Mesendoderm (in vitro differentiated cells): Measurements from ENCODE around the gene CYB5D1.

Source experiments
- DNase-seq: peaks from one replicate; pipeline ENCODE4 v3.0.0; 2013
- H2AK5ac ChIP-seq: 2 replicates; pipeline ENCODE4 v1.6.1; 2013; ENCODE audit warnings: low read length, inconsistent platforms
- H2BK120ac ChIP-seq: 2 replicates; pipeline ENCODE4 v1.6.1; 2013; ENCODE audit warnings: low read depth, mild to moderate bottlenecking, low read length, moderate library complexity, mixed read lengths
- H2BK15ac ChIP-seq: replicated peaks from 2 replicates; pipeline ENCODE4 v1.6.1; 2013; ENCODE audit warnings: low read depth, mild to moderate bottlenecking, moderate library complexity
- H2BK5ac ChIP-seq: 2 replicates; pipeline ENCODE4 v1.6.1; 2013; ENCODE audit warnings: low read length, inconsistent platforms
- H3K18ac ChIP-seq: 2 replicates; pipeline ENCODE4 v1.6.1; 2013; ENCODE audit warnings: mild to moderate bottlenecking, low read length, mixed read lengths
- H3K23ac ChIP-seq: one replicate; pipeline ENCODE4 v1.6.1; 2013; ENCODE audit warnings: low read length
- H3K27ac ChIP-seq: 2 replicates; pipeline ENCODE4 v1.5.1; 2013; ENCODE audit warnings: low read depth, mild to moderate bottlenecking, inconsistent platforms, low read length, moderate library complexity
- H3K27me3 ChIP-seq: 2 replicates; pipeline ENCODE4 v1.6.1; 2013; ENCODE audit warnings: low read length, control low read depth, mild to moderate bottlenecking, inconsistent platforms; ENCODE audit not compliant: insufficient read depth, poor library complexity
- H3K36me3 ChIP-seq: 2 replicates; pipeline ENCODE4 v1.6.1; 2013; ENCODE audit warnings: low read length, inconsistent platforms; ENCODE audit not compliant: control insufficient read depth, insufficient read depth
- H3K4ac ChIP-seq: one replicate; pipeline ENCODE4 v1.6.1; 2013; ENCODE audit warnings: low read depth, mild to moderate bottlenecking, low read length, moderate library complexity
- H3K4me1 ChIP-seq: 2 replicates; pipeline ENCODE4 v1.6.1; 2013; ENCODE audit warnings: low read depth, low read length, inconsistent platforms; ENCODE audit not compliant: control insufficient read depth
- H3K4me2 ChIP-seq: 2 replicates; pipeline ENCODE4 v1.6.1; 2013; ENCODE audit warnings: low read length
- H3K4me3 ChIP-seq: 2 replicates; pipeline ENCODE4 v1.5.1; 2013; ENCODE audit warnings: mild to moderate bottlenecking, low read length
- H3K56ac ChIP-seq: one replicate; pipeline ENCODE4 v1.6.1; 2013; ENCODE audit warnings: low read length
- H3K79me1 ChIP-seq: 2 replicates; pipeline ENCODE4 v1.6.1; 2013; ENCODE audit warnings: low read length, inconsistent platforms
- H3K79me2 ChIP-seq: 2 replicates; pipeline ENCODE4 v1.6.1; 2013; ENCODE audit warnings: mild to moderate bottlenecking, low read length; ENCODE audit not compliant: control insufficient read depth, insufficient read depth
- H3K9ac ChIP-seq: 2 replicates; pipeline ENCODE4 v1.6.1; 2013; ENCODE audit warnings: low read length, inconsistent platforms
- H4K5ac ChIP-seq: one replicate; pipeline ENCODE4 v1.6.1; 2013; ENCODE audit warnings: low read length
- H4K8ac ChIP-seq: one replicate; pipeline ENCODE4 v1.6.1; 2013; ENCODE audit warnings: low read depth, mild to moderate bottlenecking, control low read depth, low read length, moderate library complexity
- WGBS: extraction: QIAGEN DNeasy Blood & Tissue Kit; methylation state at CpG from one replicate; pipeline ENCODE4 v1.1.7; 2013; ENCODE audit warnings: low lambda C conversion rate, missing lambda C conversion rate; ENCODE audit not compliant: insufficient coverage; ENCODE audit errors: extremely low coverage; 5-methylcytosine and 5-hydroxymethylcytosine counted together

Gene CYB5D1

GRCh38 chr17:7852262-7852670 is 5.5 kb upstream of the CYB5D1 start:
- Histone ChIP-seq H4K5ac (no peak overlapping the region), H3K4ac (no peak overlapping the region), H4K8ac (no peak overlapping the region), H3K56ac (no peak overlapping the region), H2AK5ac (no peak overlapping the region), H3K27ac (no peak overlapping the region), H3K18ac (no peak overlapping the region), H3K36me3 (no peaks in the 10 kb centered on the region), H3K4me3 (no peak overlapping the region), H2BK15ac (no peak overlapping the region), H3K79me2 (no peaks in the 10 kb centered on the region), H3K9ac (no peak overlapping the region), H2BK5ac (no peak overlapping the region), H3K27me3 (peaks cover 9% of the 10 kb centered on the region), H3K23ac (no peak overlapping the region), H3K79me1 (no peaks in the 10 kb centered on the region), H3K4me2 (no peak overlapping the region), H2BK120ac (no peak overlapping the region), H3K4me1 (peaks cover 2% of the 10 kb centered on the region)
- WGBS = no CpG with 5 or more reads among the region's 20 CpGs
- DNase-seq = no peak

- H3K4me3 ChIP-seq = no peak overlapping the region
- no peaks in the 10 kb centered on the region for H3K36me3 ChIP-seq
- no peak overlapping the region for H2AK5ac ChIP-seq
- H3K9ac ChIP-seq = peak overlapping the region; percentile 17
- H3K4me2 ChIP-seq = no peak overlapping the region
- H2BK120ac ChIP-seq = no peak overlapping the region
- H3K79me2 ChIP-seq = no peaks in the 10 kb centered on the region
- peak; percentile 55 for DNase-seq
- no CpG with 5 or more reads among the region's 51 CpGs for WGBS
- no peak overlapping the region for H3K27ac ChIP-seq
- H3K79me1 ChIP-seq = no peaks in the 10 kb centered on the region
- no peak overlapping the region for H2BK15ac ChIP-seq
- H3K27me3 ChIP-seq = peaks cover 9% of the 10 kb centered on the region
- H3K18ac ChIP-seq = no peak overlapping the region
- H3K56ac ChIP-seq = peak overlapping the region; percentile 40
- H4K5ac ChIP-seq = no peak overlapping the region
- no peak overlapping the region for H4K8ac ChIP-seq
- no peak overlapping the region for H2BK5ac ChIP-seq
- no peak overlapping the region for H3K23ac ChIP-seq
- no peak overlapping the region for H3K4ac ChIP-seq
- H3K4me1 ChIP-seq = peaks cover 2% of the 10 kb centered on the region
Observed at GRCh38 chr17:7852919-7853690, 4.7 kb upstream of the CYB5D1 start.

DNA sequence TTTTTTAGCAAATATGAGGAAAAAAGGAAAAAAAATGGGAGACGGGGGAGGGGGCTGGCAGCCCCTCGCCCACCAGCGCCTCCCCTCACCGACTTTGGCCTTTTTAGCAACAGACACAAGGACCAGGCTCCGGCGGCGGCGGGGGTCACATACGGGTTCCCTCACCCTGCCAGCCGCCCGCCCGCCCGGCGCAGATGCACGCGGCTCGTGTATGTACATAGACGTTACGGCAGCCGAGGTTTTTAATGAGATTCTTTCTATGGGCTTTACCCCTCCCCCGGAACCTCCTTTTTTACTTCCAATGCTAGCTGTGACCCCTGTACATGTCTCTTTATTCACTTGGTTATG is 4.1 kb upstream of the CYB5D1 start:
- H3K27me3 ChIP-seq = peaks cover 9% of the 10 kb centered on the region
- no peak overlapping the region for H3K23ac ChIP-seq
- no peaks in the 10 kb centered on the region for H3K36me3 ChIP-seq
- H3K27ac ChIP-seq = no peak overlapping the region
- H3K79me2 ChIP-seq = no peaks in the 10 kb centered on the region
- no peak overlapping the region for H3K4me3 ChIP-seq
- WGBS = no CpG with 5 or more reads among the region's 21 CpGs
- no peak overlapping the region for H2BK15ac ChIP-seq
- no peak overlapping the region for H3K4me2 ChIP-seq
- H3K79me1 ChIP-seq = peaks cover 2% of the 10 kb centered on the region
- no peak overlapping the region for H4K5ac ChIP-seq
- no peak overlapping the region for H3K9ac ChIP-seq
- no peak overlapping the region for H3K4ac ChIP-seq
- peaks cover 3% of the 10 kb centered on the region for H3K4me1 ChIP-seq
- H2BK120ac ChIP-seq = no peak overlapping the region
- peak; percentile 48 for DNase-seq
- H3K18ac ChIP-seq = no peak overlapping the region
- H3K56ac ChIP-seq = no peak overlapping the region
- no peak overlapping the region for H4K8ac ChIP-seq
- H2BK5ac ChIP-seq = no peak overlapping the region
- H2AK5ac ChIP-seq = no peak overlapping the region

DNA sequence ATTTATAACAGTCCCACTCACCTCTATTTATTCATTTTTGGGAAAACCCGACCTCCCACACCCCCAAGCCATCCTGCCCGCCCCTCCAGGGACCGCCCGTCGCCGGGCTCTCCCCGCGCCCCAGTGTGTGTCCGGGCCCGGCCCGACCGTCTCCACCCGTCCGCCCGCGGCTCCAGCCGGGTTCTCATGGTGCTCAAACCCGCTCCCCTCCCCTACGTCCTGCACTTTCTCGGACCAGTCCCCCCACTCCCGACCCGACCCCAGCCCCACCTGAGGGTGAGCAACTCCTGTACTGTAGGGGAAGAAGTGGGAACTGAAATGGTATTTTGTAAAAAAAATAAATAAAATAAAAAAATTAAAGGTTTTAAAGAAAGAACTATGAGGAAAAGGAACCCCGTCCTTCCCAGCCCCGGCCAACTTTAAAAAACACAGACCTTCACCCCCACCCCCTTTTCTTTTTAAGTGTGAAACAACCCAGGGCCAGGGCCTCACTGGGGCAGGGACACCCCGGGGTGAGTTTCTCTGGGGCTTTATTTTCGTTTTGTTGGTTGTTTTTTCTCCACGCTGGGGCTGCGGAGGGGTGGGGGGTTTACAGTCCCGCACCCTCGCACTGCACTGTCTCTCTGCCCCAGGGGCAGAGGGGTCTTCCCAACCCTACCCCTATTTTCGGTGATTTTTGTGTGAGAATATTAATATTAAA is 3.6 kb upstream of the CYB5D1 start:
- DNase-seq = no peak
- H2BK15ac ChIP-seq = no peak overlapping the region
- H3K23ac ChIP-seq = no peak overlapping the region
- peak overlapping the region; percentile 27 for H3K9ac ChIP-seq
- no peaks in the 10 kb centered on the region for H3K79me2 ChIP-seq
- H2BK5ac ChIP-seq = no peak overlapping the region
- H3K4me1 ChIP-seq = peaks cover 7% of the 10 kb centered on the region
- WGBS = no CpG with 5 or more reads among the region's 31 CpGs
- H3K36me3 ChIP-seq = no peaks in the 10 kb centered on the region
- H3K79me1 ChIP-seq = peaks cover 4% of the 10 kb centered on the region
- no peak overlapping the region for H4K5ac ChIP-seq
- H3K4me3 ChIP-seq = no peak overlapping the region
- H3K56ac ChIP-seq = peak overlapping the region; percentile 25
- H3K4me2 ChIP-seq = no peak overlapping the region
- no peak overlapping the region for H3K4ac ChIP-seq
- H3K27me3 ChIP-seq = peaks cover 9% of the 10 kb centered on the region
- no peak overlapping the region for H2BK120ac ChIP-seq
- H2AK5ac ChIP-seq = no peak overlapping the region
- no peak overlapping the region for H3K18ac ChIP-seq
- no peak overlapping the region for H4K8ac ChIP-seq
- H3K27ac ChIP-seq = no peak overlapping the region

- Histone ChIP-seq H2AK5ac (no peak within 1 kb of the TSS), H3K36me3 (no peaks in the 10 kb centered on the region), H3K79me1 (peaks cover 6% of the 10 kb centered on the region), H3K4me1 (peaks cover 7% of the 10 kb centered on the region), H3K4ac (no peak within 1 kb of the TSS), H3K9ac (peak within 1 kb of the TSS; percentile 27), H3K79me2 (no peaks in the 10 kb centered on the region), H4K8ac (no peak within 1 kb of the TSS), H3K23ac (peak within 1 kb of the TSS; percentile 96), H3K18ac (peak within 1 kb of the TSS; percentile 6), H2BK15ac (no peak within 1 kb of the TSS), H3K27me3 (peaks cover 9% of the 10 kb centered on the region), H3K56ac (peak within 1 kb of the TSS; percentile 86), H3K4me2 (peak within 1 kb of the TSS; percentile 74), H3K4me3 (no peak within 1 kb of the TSS), H2BK5ac (no peak within 1 kb of the TSS), H2BK120ac (no peak within 1 kb of the TSS), H4K5ac (no peak within 1 kb of the TSS), H3K27ac (no peak within 1 kb of the TSS)
- WGBS = no CpG with 5 or more reads among the region's 57 CpGs
- DNase-seq = peak; percentile 88
Observed at GRCh38 chr17:7854851-7855659, 2.7 kb upstream of the CYB5D1 start, which contains the start of gene TMEM88. TSS of gene TMEM88 (plus strand) at chr17:7855066. CDS start at chr17:7855075, 9 bp downstream.
